WTC11 (cell line): ENCODE measurements around the gene PARD3B.

Experiments used
- JUN ChIP-seq: sonication (generic); formaldehyde crosslinking; IDR thresholded peaks from 2 replicates; pipeline ENCODE4 v1.8.0; 2023; ENCODE audit warnings: mild to moderate bottlenecking, missing genetic modification reagents
- NR2C2 ChIP-seq: sonication (generic); formaldehyde crosslinking; IDR thresholded peaks from 2 replicates; pipeline ENCODE4 v1.8.0; 2022; ENCODE audit warnings: mild to moderate bottlenecking, missing genetic modification reagents
- TEAD4 ChIP-seq: sonication (generic); formaldehyde crosslinking; IDR thresholded peaks from 2 replicates; pipeline ENCODE4 v1.8.0; 2022; ENCODE audit warnings: mild to moderate bottlenecking, missing genetic modification reagents
- TF ChIP-seq, protein P1 (sequence below): fragments of 200-600 bp; IDR thresholded peaks from 2 replicates; pipeline ENCODE4 v1.8.0; 2022; ENCODE audit warnings: antibody characterized with exemption
- TF ChIP-seq, protein P2 (sequence below): sonication (generic); formaldehyde crosslinking; IDR thresholded peaks from 2 replicates; pipeline ENCODE4 v1.8.1; 2023; ENCODE audit warnings: mild to moderate bottlenecking, missing genetic modification reagents, moderate library complexity
- TF ChIP-seq, protein P3 (sequence below): sonication (generic); formaldehyde crosslinking; IDR thresholded peaks from 2 replicates; pipeline ENCODE4 v1.8.1; 2022; ENCODE audit warnings: mild to moderate bottlenecking, moderate library complexity, missing genetic modification reagents
- TF ChIP-seq, protein P4 (sequence below): sonication (generic); formaldehyde crosslinking; IDR thresholded peaks from 2 replicates; pipeline ENCODE4 v1.8.1; 2022; ENCODE audit warnings: mild to moderate bottlenecking, missing genetic modification reagents, moderate library complexity, borderline replicate concordance
- TF ChIP-seq, protein P5 (sequence below): sonication (generic); formaldehyde crosslinking; IDR thresholded peaks from 2 replicates; pipeline ENCODE4 v1.8.1; 2022; ENCODE audit warnings: low read depth, missing genetic modification reagents, borderline replicate concordance

DNA sequence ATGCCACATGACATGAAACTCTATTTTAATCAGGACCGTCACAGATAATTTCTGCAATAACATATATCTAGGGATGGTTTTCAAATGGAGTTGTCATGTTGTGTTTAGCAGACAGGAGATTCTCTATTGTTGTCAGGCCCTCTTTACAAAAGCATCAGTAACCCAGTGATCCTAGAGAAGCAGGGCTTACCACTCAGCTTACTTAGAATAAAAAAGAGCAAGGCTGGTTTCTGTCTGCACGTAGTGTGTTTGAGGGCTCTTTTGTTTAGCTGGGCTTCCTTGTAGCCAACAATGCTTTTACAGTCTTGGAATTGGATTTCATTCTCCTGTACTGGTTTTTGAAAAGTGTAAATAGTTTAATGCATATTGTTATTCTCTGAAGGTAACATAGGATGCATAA is 926.5 kb downstream of the PARD3B start:
- TF ChIP-seq, protein P1, sequence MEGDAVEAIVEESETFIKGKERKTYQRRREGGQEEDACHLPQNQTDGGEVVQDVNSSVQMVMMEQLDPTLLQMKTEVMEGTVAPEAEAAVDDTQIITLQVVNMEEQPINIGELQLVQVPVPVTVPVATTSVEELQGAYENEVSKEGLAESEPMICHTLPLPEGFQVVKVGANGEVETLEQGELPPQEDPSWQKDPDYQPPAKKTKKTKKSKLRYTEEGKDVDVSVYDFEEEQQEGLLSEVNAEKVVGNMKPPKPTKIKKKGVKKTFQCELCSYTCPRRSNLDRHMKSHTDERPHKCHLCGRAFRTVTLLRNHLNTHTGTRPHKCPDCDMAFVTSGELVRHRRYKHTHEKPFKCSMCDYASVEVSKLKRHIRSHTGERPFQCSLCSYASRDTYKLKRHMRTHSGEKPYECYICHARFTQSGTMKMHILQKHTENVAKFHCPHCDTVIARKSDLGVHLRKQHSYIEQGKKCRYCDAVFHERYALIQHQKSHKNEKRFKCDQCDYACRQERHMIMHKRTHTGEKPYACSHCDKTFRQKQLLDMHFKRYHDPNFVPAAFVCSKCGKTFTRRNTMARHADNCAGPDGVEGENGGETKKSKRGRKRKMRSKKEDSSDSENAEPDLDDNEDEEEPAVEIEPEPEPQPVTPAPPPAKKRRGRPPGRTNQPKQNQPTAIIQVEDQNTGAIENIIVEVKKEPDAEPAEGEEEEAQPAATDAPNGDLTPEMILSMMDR, result no peak
- TF ChIP-seq, protein P2, sequence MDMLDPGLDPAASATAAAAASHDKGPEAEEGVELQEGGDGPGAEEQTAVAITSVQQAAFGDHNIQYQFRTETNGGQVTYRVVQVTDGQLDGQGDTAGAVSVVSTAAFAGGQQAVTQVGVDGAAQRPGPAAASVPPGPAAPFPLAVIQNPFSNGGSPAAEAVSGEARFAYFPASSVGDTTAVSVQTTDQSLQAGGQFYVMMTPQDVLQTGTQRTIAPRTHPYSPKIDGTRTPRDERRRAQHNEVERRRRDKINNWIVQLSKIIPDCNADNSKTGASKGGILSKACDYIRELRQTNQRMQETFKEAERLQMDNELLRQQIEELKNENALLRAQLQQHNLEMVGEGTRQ (CRISPR knock-in tag), result no peak
- TF ChIP-seq, protein P3, sequence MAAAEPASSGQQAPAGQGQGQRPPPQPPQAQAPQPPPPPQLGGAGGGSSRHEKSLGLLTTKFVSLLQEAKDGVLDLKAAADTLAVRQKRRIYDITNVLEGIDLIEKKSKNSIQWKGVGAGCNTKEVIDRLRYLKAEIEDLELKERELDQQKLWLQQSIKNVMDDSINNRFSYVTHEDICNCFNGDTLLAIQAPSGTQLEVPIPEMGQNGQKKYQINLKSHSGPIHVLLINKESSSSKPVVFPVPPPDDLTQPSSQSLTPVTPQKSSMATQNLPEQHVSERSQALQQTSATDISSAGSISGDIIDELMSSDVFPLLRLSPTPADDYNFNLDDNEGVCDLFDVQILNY (CRISPR knock-in tag), result no peak
- no peak for TF ChIP-seq JUN (CRISPR knock-in tag)
- TF ChIP-seq, protein P4, sequence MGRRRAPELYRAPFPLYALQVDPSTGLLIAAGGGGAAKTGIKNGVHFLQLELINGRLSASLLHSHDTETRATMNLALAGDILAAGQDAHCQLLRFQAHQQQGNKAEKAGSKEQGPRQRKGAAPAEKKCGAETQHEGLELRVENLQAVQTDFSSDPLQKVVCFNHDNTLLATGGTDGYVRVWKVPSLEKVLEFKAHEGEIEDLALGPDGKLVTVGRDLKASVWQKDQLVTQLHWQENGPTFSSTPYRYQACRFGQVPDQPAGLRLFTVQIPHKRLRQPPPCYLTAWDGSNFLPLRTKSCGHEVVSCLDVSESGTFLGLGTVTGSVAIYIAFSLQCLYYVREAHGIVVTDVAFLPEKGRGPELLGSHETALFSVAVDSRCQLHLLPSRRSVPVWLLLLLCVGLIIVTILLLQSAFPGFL (CRISPR knock-in tag), result no peak
- TF ChIP-seq, protein P5, sequence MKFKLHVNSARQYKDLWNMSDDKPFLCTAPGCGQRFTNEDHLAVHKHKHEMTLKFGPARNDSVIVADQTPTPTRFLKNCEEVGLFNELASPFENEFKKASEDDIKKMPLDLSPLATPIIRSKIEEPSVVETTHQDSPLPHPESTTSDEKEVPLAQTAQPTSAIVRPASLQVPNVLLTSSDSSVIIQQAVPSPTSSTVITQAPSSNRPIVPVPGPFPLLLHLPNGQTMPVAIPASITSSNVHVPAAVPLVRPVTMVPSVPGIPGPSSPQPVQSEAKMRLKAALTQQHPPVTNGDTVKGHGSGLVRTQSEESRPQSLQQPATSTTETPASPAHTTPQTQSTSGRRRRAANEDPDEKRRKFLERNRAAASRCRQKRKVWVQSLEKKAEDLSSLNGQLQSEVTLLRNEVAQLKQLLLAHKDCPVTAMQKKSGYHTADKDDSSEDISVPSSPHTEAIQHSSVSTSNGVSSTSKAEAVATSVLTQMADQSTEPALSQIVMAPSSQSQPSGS (CRISPR knock-in tag), result no peak
- no peak for TF ChIP-seq TEAD4
- TF ChIP-seq NR2C2 (CRISPR knock-in tag), result no peak
